K562 (cell line): ENCODE measurements around the gene EPB41L4A. TPM values are rescaled to one million over a fixed set of nuclear protein-coding genes. Genes with fewer than 3 reads are reported as not detected.

Source experiments
- ATAC-seq: fragments of 200-7000 bp; cut with Tn5 transposase; 3 replicates; pipeline ENCODE4 v1.9.1; 2020; ENCODE audit warnings: moderate library complexity
- Bru-seq: library from RNA; stranded (reverse); fragments of 400-500 nt; gene quantifications from one replicate; lab custom pipeline; 2021; lab: Mats Ljungman, UMichigan
- BruChase-seq, 2 experiments: library from RNA; stranded (reverse); fragments of 400-500 nt; gene quantifications; one replicate each; lab custom pipeline; 2021; lab: Mats Ljungman, UMichigan
- BruUV-seq: library from RNA; stranded (reverse); fragments of 400-500 nt; replicated peaks from 2 replicates; lab custom pipeline; 2021; lab: Mats Ljungman, UMichigan
- CTCF ChIA-PET: fragments of 300-600 bp; formaldehyde crosslinking; extraction: SDS; loops from one replicate; lab custom pipeline; 2021; ENCODE audit warnings: low intra/inter-chr PET ratio; lab: Yijun Ruan, JAX
- POLR2A ChIA-PET: fragments of 300-600, 350-650 bp; sonication (Branson Sonifier 250); formaldehyde crosslinking; extraction: SDS; loops from one replicate; lab custom pipeline; 2021; ENCODE audit warnings: antibody characterized with exemption, inconsistent platforms; lab: Yijun Ruan, JAX
- DNase-seq, 4 experiments: peaks; one replicate each; pipeline versions ENCODE4 v3.0.0 to v3.0.0-alpha.2; 2011 to 2018; ENCODE audit warnings: low spot score in 3 of 4, mixed read lengths in 3 of 4; ENCODE audit errors: extremely low read depth in 1 of 4
- FAIRE-seq: peaks from 2 replicates; lab custom pipeline; 2011; peaks lifted over from hg19 to GRCh38; lab: Jason Lieb, UNC
- H2AFZ ChIP-seq: 2 replicates; pipeline ENCODE4 v1.6.0; 2011; ENCODE audit warnings: low read depth, low read length, control low read depth, inconsistent platforms
- H3K27ac ChIP-seq: fragments of 200-600 bp; 3 replicates; pipeline ENCODE4 v1.8.0; 2011; ENCODE audit warnings: low read depth, mild to moderate bottlenecking, control low read depth, inconsistent platforms, low read length, moderate library complexity, mixed read lengths; ENCODE audit errors: extremely low read depth
- H3K27me3 ChIP-seq, 2 experiments: fragments of 300-600 bp in 1 of 2; 2 replicates in 1 of 2; 3 replicates in 1 of 2; pipeline versions ENCODE4 v1.6.0 to v1.8.0; 2011; ENCODE audit warnings: inconsistent platforms in 2 of 2, low read length in 2 of 2, mild to moderate bottlenecking in 1 of 2, mixed read lengths in 1 of 2, moderate library complexity in 1 of 2; ENCODE audit not compliant: control insufficient read depth in 2 of 2, insufficient read depth in 2 of 2
- H3K36me3 ChIP-seq: fragments of 300-600 bp; 3 replicates; pipeline ENCODE4 v1.8.0; 2011; ENCODE audit warnings: mild to moderate bottlenecking, low read length, inconsistent platforms; ENCODE audit not compliant: control insufficient read depth, insufficient read depth
- H3K4me1 ChIP-seq, 2 experiments: fragments of 200-600 bp in 1 of 2; replicated peaks in 1 of 2; 2 replicates in 1 of 2; 3 replicates in 1 of 2; pipeline versions ENCODE4 v1.5.1 to v1.8.0; 2011; ENCODE audit warnings: inconsistent platforms in 2 of 2, low read length in 2 of 2, mild to moderate bottlenecking in 1 of 2, mixed read lengths in 1 of 2, moderate library complexity in 1 of 2; ENCODE audit not compliant: control insufficient read depth in 2 of 2, insufficient read depth in 2 of 2
- H3K4me2 ChIP-seq: 2 replicates; pipeline ENCODE4 v1.6.1; 2011; ENCODE audit warnings: low read length, control low read depth, inconsistent platforms, mixed read lengths; ENCODE audit not compliant: insufficient read depth
- H3K4me3 ChIP-seq: fragments of 200-600 bp; sonication (generic), shearing (Covaris generic); 2 replicates; pipeline ENCODE4 v1.5.1; 2016; ENCODE audit warnings: control low read depth, inconsistent platforms
- H3K79me2 ChIP-seq: fragments of 200-600 bp; 3 replicates; pipeline ENCODE4 v1.8.0; 2011; ENCODE audit warnings: low read length, inconsistent platforms; ENCODE audit not compliant: control insufficient read depth, insufficient read depth
- H3K9ac ChIP-seq, 2 experiments: 2 replicates each; pipeline versions ENCODE4 v1.6.0 to v1.6.1; 2011; ENCODE audit warnings: low read depth in 2 of 2, low read length in 2 of 2, control low read depth in 1 of 2, inconsistent platforms in 1 of 2, mild to moderate bottlenecking in 1 of 2, mixed read lengths in 1 of 2; ENCODE audit not compliant: insufficient read depth in 1 of 2
- H3K9me1 ChIP-seq: one replicate; pipeline ENCODE4 v1.6.0; 2011; ENCODE audit warnings: inconsistent platforms, mild to moderate bottlenecking, low read length, moderate library complexity; ENCODE audit not compliant: control insufficient read depth, insufficient read depth
- H3K9me3 ChIP-seq: replicated peaks from 2 replicates; pipeline ENCODE4 v1.5.1; 2011; ENCODE audit warnings: low read depth, low read length, inconsistent platforms; ENCODE audit not compliant: control insufficient read depth, insufficient read depth
- H4K20me1 ChIP-seq: replicated peaks from 2 replicates; pipeline ENCODE4 v1.6.1; 2011; ENCODE audit warnings: low read length, inconsistent platforms, mixed read lengths; ENCODE audit not compliant: control insufficient read depth, insufficient read depth
- SLC30A9 ChIP-seq: fragments of 250-450 bp; sonication (Bioruptor Pico); IDR thresholded peaks from 2 replicates; pipeline ENCODE4 v1.8.0; 2022; ENCODE audit warnings: mild to moderate bottlenecking, moderate library complexity
- WGBS: fragments of 100-300 bp; shearing (Covaris generic); methylation state at CpG from one replicate; pipeline ENCODE4 v1.1.6; 2016; ENCODE audit warnings: low coverage, mixed read lengths; ENCODE audit not compliant: insufficient coverage; ENCODE audit errors: missing lambda C conversion rate; 5-methylcytosine and 5-hydroxymethylcytosine counted together
- in situ Hi-C: fragments of 300-500 bp; cut with MboI; formaldehyde crosslinking; loops from 4 replicates; pipeline ENCODE4 v1.15.0; 2018; ENCODE audit warnings: inconsistent platforms, mixed read lengths
- intact Hi-C: fragments of 100-400 bp; cut with micrococcal nuclease; formaldehyde crosslinking; loops from 2 replicates; pipeline ENCODE4 v1.14.2; 2022
- long read RNA-seq, 3 experiments: library from polyadenylated mRNA in 2 of 3; library from RNA in 1 of 3; unstranded in 2 of 3; stranded (forward) in 1 of 3; transcript quantifications; one replicate each; pipeline ENCODE4 v2.0.0, GENCODE V29; 2019 to 2022
- polyA minus RNA-seq, 3 experiments: library from RNA; depleted of rRNA, polyadenylated mRNA; stranded (reverse); fragments of >200 nt; gene quantifications; 2 replicates each; pipeline ENCODE4 v1.2.3, GENCODE V29; 2011
- polyA plus RNA-seq, 8 experiments: library from polyadenylated mRNA; depleted of rRNA in 4 of 8; stranded (reverse) in 5 of 8; unstranded in 3 of 8; fragments of >200 nt; fragmentation: Nextera tagmentation in 2 of 8; fragmentation: Illumina TruSeq in 1 of 8; extraction: Ambion mirVana in 2 of 8; extraction: Trizol in 1 of 8; gene quantifications; 2 replicates each; pipeline versions ENCODE4 v1.2.1 to v1.2.3, GENCODE V29; 2011 to 2014; ENCODE audit warnings: inconsistent platforms in 1 of 8, missing spikeins in 1 of 8
- total RNA-seq, 7 experiments: library from RNA; depleted of rRNA in 6 of 7; stranded (reverse); fragments of >200 nt in 6 of 7; fragmentation: Illumina TruSeq in 2 of 7; extraction: Trizol in 2 of 7; gene quantifications; 2 replicates each; pipeline versions ENCODE4 v1.2.1 to v1.2.3, GENCODE V29; 2011 to 2021; ENCODE audit warnings: low replicate concordance in 1 of 7
- TF ChIP-seq, protein P1 (sequence below): sonication (generic); formaldehyde crosslinking; IDR thresholded peaks from 2 replicates; pipeline ENCODE4 v1.8.0; 2022; ENCODE audit warnings: missing genetic modification reagents, mild to moderate bottlenecking, moderate library complexity, borderline replicate concordance

EPB41L4A gene
- 3.4 TPM in 1 of 2 replicates, not detected in the other for total RNA-seq (2011; cell fraction: chromatin; rRNA removed; ENCODE audit: low replicate concordance)
- not detected in 2 replicates for total RNA-seq (2011; cell fraction: nucleolus; rRNA removed)
- 0.15 TPM in 1 of 2 replicates, not detected in the other for total RNA-seq (2011; cell fraction: nucleoplasm; rRNA removed)
- total RNA-seq (2014; rRNA removed) (0.24 TPM in 1 of 2 replicates, not detected in the other), total RNA-seq (2014; rRNA removed; fragmentation: Illumina TruSeq; extraction: Trizol) (0.04 TPM in 1 of 2 replicates, not detected in the other), total RNA-seq (2015; rRNA removed; fragmentation: Illumina TruSeq; extraction: Trizol) (not detected in 2 replicates), total RNA-seq (2021) (0.35 TPM in 1 of 2 replicates, not detected in the other), polyA plus RNA-seq (2011; rRNA removed) (0.04 and 0.05 TPM in 2 replicates), polyA plus RNA-seq (2014; fragmentation: Illumina TruSeq; extraction: Trizol) (not detected in 2 replicates), polyA plus RNA-seq (2014; fragmentation: Nextera tagmentation; extraction: Ambion mirVana) (under 1 TPM; 0.10 to 0.14 TPM), polyA plus RNA-seq (2014; rRNA removed) (0.11 and 0.16 TPM in 2 replicates), polyA minus RNA-seq (2011; rRNA and poly(A)+ RNA removed) (0.07 and 0.09 TPM in 2 replicates), Bru-seq, nascent RNA (percentile 11 among the genes with signal in this experiment), BruChase-seq, experiment 1, labeled RNA remaining after a 2-hour chase (percentile 15 among the genes with signal in this experiment), BruChase-seq, experiment 2, labeled RNA remaining after a 6-hour chase (percentile 14 among the genes with signal in this experiment)
- 0.01 and 0.03 TPM in 2 replicates for polyA plus RNA-seq (2011; cell fraction: cytosol; rRNA removed)
- polyA plus RNA-seq (2011; cell fraction: nucleus; rRNA removed), result 0.03 and 0.11 TPM in 2 replicates
- 0.05 and 0.08 TPM in 2 replicates for polyA plus RNA-seq (2012)
- not detected in 2 replicates for polyA minus RNA-seq (2011; cell fraction: cytosol; rRNA and poly(A)+ RNA removed)
- 0.22 and 0.40 TPM in 2 replicates for polyA minus RNA-seq (2011; cell fraction: nucleus; rRNA and poly(A)+ RNA removed)
- long read RNA-seq, experiment 1, partial matches to known transcripts, result 0 of 4 reads
- long read RNA-seq, experiment 1, other reads (novel, unspliced or antisense), result 4 of 4 reads
- long read RNA-seq, experiment 2, partial matches to known transcripts, result 0 of 1 reads
- long read RNA-seq, experiment 2, other reads (novel, unspliced or antisense), result 1 of 1 reads
- long read RNA-seq, experiment 3, result 0 reads

DNA sequence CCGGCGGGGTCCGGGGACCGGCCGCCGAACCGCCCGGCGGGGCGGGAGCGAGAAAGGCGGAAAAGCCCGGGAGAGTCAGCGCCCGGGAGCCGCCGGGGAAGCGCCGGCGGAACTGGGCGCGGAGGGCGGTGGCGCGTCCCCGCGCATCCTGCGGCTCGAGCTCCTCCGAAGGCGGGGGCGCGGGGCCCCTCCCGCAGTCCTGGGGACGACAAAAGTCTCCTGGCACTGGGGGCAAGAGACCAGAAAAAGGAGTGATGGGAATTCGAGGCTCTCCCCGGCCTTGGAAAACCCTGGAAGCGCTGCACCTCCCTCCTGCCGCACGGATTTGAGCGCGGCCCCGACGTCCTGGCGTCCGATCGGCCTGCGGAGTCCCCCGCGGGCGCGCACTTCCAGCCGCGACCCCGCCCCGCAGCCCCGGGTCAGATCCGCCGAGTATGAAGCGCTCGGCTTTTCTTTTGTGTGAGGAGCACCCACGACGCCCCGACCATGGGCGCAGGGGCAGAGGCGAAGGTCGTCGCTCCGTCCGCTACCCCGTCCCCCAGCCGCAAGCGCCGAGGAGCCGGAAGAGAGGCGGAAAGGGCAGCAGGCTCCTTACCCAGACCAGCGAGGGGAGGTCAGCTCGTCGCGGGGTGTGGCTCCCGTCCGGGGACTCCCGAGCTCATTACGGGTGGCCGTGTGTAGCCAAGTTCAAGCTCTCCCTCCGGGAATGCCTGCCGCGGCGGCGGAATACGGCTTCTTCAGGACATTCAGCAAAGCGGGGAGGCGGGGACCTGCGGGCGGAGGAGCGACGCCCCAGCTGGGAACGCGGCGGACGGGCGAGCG is at the start of gene EPB41L4A:
Gene EPB41L4A, minus strand, starts transcription at position 114 of the 822 bp plus-strand sequence. CDS start 238 bp downstream, outside the sequence.
- TF ChIP-seq SLC30A9 (CRISPR knock-in tag), result no peak
- TF ChIP-seq, protein P1, sequence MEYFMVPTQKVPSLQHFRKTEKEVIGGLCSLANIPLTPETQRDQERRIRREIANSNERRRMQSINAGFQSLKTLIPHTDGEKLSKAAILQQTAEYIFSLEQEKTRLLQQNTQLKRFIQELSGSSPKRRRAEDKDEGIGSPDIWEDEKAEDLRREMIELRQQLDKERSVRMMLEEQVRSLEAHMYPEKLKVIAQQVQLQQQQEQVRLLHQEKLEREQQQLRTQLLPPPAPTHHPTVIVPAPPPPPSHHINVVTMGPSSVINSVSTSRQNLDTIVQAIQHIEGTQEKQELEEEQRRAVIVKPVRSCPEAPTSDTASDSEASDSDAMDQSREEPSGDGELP (CRISPR knock-in tag), result peak; percentile 81; the same call in 1 of the 2 replicates
- ChIA-PET CTCF (interaction anchor here (0.6 to 1.9 kb wide), 2 partner anchors 27 to 245 kb away, joined by 3 to 10 read pairs; no protein-coding TSS in a partner anchor), POLR2A (interaction anchor here (0.6 to 0.9 kb wide), 2 partner anchors 103 to 192 kb away, joined by 3 read pairs; no protein-coding TSS in a partner anchor)
- DNase-seq (peak in 1 of 4 experiments; percentile 37), FAIRE-seq (no peak), ATAC-seq (no peak)
- Histone ChIP-seq H3K27ac (no peak within 1 kb of the TSS), H3K9me3 (no peaks in the 10 kb centered on the region), H3K9ac (peak within 1 kb of the TSS; percentile 27 to 88; a peak in 3 of 4 replicates), H2AFZ (peak within 1 kb of the TSS; percentile 89), H4K20me1 (no peaks in the 10 kb centered on the region), H3K27me3 (peaks cover 4 to 33% of the 10 kb centered on the region in 2 experiments; a peak in 4 of 5 replicates), H3K36me3 (no peaks in the 10 kb centered on the region), H3K9me1 (no peaks in the 10 kb centered on the region), H3K79me2 (no peaks in the 10 kb centered on the region), H3K4me1 (peaks cover 0 to 20% of the 10 kb centered on the region in 2 experiments; a peak in 3 of 5 replicates), H3K4me2 (peak within 1 kb of the TSS; percentile 81), H3K4me3 (peak within 1 kb of the TSS; percentile 42)
- 36% methylated on average over 14 of the region's 103 CpGs for WGBS
- no TSS peak for BruUV-seq
- intact Hi-C loops (no loop called here), in situ Hi-C loops (no loop called here)
